ENCODE measurements around the gene SRGAP2C.
"Not testable (repeated sequence)": the region's sequence is repeated elsewhere in the genome, so short reads cannot be mapped to it uniquely, and the experiment has no call there.

The SRGAP2C gene

GRCh38 chr1:121186191-121186590 is 1.4 kb downstream of the SRGAP2C start:
- not testable (repeated sequence) for DNase-seq (ENCODE audit: low spot score)

- peak; percentile 0 for DNase-seq (ENCODE audit: low spot score)
Measured at GRCh38 chr1:121187914-121188313, 3.1 kb downstream of the SRGAP2C start.

- DNase-seq (ENCODE audit: low spot score), result not testable (repeated sequence)
Measured at GRCh38 chr1:121192512-121192911, 7.7 kb downstream of the SRGAP2C start.

GRCh38 chr1:121197095-121197882 is 12.5 kb downstream of the SRGAP2C start:
- DNase-seq (ENCODE audit: low spot score), result not testable (repeated sequence)

GRCh38 chr1:121199763-121200162 is 15.0 kb downstream of the SRGAP2C start:
- not testable (repeated sequence) for DNase-seq (ENCODE audit: low spot score)

GRCh38 chr1:121200232-121200631 is 15.5 kb downstream of the SRGAP2C start:
- not testable (repeated sequence) for DNase-seq (ENCODE audit: low spot score)

GRCh38 chr1:121200985-121201981 is 16.5 kb downstream of the SRGAP2C start:
- DNase-seq (ENCODE audit: low spot score), result not testable (repeated sequence)

- not testable (repeated sequence) for DNase-seq (ENCODE audit: low spot score)
Measured at GRCh38 chr1:121202986-121203385, 18.2 kb downstream of the SRGAP2C start.

GRCh38 chr1:121205786-121206711 is 21.3 kb downstream of the SRGAP2C start:
- not testable (repeated sequence) for DNase-seq (ENCODE audit: low spot score)

- not testable (repeated sequence) for DNase-seq (ENCODE audit: low spot score)
Measured at GRCh38 chr1:121207328-121207727, 22.6 kb downstream of the SRGAP2C start.

- DNase-seq (ENCODE audit: low spot score), result not testable (repeated sequence)
Measured at GRCh38 chr1:121208375-121208774, 23.6 kb downstream of the SRGAP2C start.

GRCh38 chr1:121210778-121211177 is 26.0 kb downstream of the SRGAP2C start:
- not testable (repeated sequence) for DNase-seq (ENCODE audit: low spot score)

- not testable (repeated sequence) for DNase-seq (ENCODE audit: low spot score)
Measured at GRCh38 chr1:121213491-121213890, 28.7 kb downstream of the SRGAP2C start.

GRCh38 chr1:121214544-121215156 is 29.9 kb downstream of the SRGAP2C start:
- not testable (repeated sequence) for DNase-seq (ENCODE audit: low spot score)

- not testable (repeated sequence) for DNase-seq (ENCODE audit: low spot score)
Measured at GRCh38 chr1:121215699-121216417, 31.1 kb downstream of the SRGAP2C start.

GRCh38 chr1:121216676-121217075 is 31.9 kb downstream of the SRGAP2C start:
- not testable (repeated sequence) for DNase-seq (ENCODE audit: low spot score)

- DNase-seq (ENCODE audit: low spot score), result peak; percentile 2
Measured at GRCh38 chr1:121221770-121222169, 37.0 kb downstream of the SRGAP2C start.

- not testable (repeated sequence) for DNase-seq (ENCODE audit: low spot score)
Measured at GRCh38 chr1:121224714-121225113, 39.9 kb downstream of the SRGAP2C start.

GRCh38 chr1:121226295-121226904 is 41.6 kb downstream of the SRGAP2C start:
- not testable (repeated sequence) for DNase-seq (ENCODE audit: low spot score)

- DNase-seq (ENCODE audit: low spot score), result not testable (repeated sequence)
Measured at GRCh38 chr1:121226925-121227324, 42.1 kb downstream of the SRGAP2C start.

All from NAMALWA (cell line).